CD4-positive, alpha-beta memory T cell (primary cell): ENCODE measurements around the gene TUBGCP3. TPM values are rescaled to one million over a fixed set of nuclear protein-coding genes. Genes with fewer than 3 reads are reported as not detected.

ENCODE experiments used
- CTCF ChIA-PET: fragments of 350-600 bp; sonication (Branson Sonifier 250); formaldehyde crosslinking; loops from one replicate; lab custom pipeline; 2021; ENCODE audit warnings: inconsistent platforms; ENCODE audit not compliant: partially characterized antibody; lab: Charles Lee
- POLR2A ChIA-PET: fragments of 350-600 bp; sonication (Branson Sonifier 250); formaldehyde crosslinking; loops from one replicate; lab custom pipeline; 2021; ENCODE audit not compliant: partially characterized antibody; lab: Charles Lee
- DNase-seq, 5 donors: peaks; one replicate each; pipeline versions ENCODE4 v3.0.0 to v3.0.0-alpha.2; 2020 to 2022; ENCODE audit warnings: mixed read lengths in 1 of 5
- H3K27ac ChIP-seq: one replicate; pipeline ENCODE4 v1.7.0; 2013; ENCODE audit warnings: low read depth, low read length
- H3K27me3 ChIP-seq: 2 replicates; pipeline ENCODE4 v1.7.0; 2013; ENCODE audit warnings: mild to moderate bottlenecking, low read length, moderate library complexity; ENCODE audit not compliant: insufficient read depth
- H3K36me3 ChIP-seq: 2 replicates; pipeline ENCODE4 v1.7.0; 2013; ENCODE audit warnings: mild to moderate bottlenecking, low read length, moderate library complexity; ENCODE audit not compliant: insufficient read depth
- H3K4me1 ChIP-seq: 2 replicates; pipeline ENCODE4 v1.7.0; 2013; ENCODE audit warnings: mild to moderate bottlenecking, low read length, moderate library complexity; ENCODE audit not compliant: insufficient read depth
- H3K4me3 ChIP-seq, 2 donors: one replicate each; pipeline ENCODE4 v1.7.0; 2013; ENCODE audit warnings: low read length in 2 of 2, mild to moderate bottlenecking in 1 of 2
- H3K9me3 ChIP-seq, 2 donors: one replicate each; pipeline ENCODE4 v1.7.0; 2013; ENCODE audit warnings: low read length in 2 of 2, control low read depth in 1 of 2; ENCODE audit not compliant: control insufficient read depth in 1 of 2
- H3K27ac Mint-ChIP-seq, 7 donors: one replicate each; pipeline ENCODE4 v1.8.0; 2020 to 2021; ENCODE audit warnings: mixed read lengths in 7 of 7, mild to moderate bottlenecking in 6 of 7, inconsistent platforms in 3 of 7, moderate library complexity in 3 of 7
- H3K27me3 Mint-ChIP-seq, 2 donors: one replicate each; pipeline ENCODE4 v1.8.0; 2020 to 2021; ENCODE audit warnings: mixed read lengths in 2 of 2
- H3K36me3 Mint-ChIP-seq, 2 donors: one replicate each; pipeline ENCODE4 v1.8.0; 2020 to 2021; ENCODE audit warnings: mixed read lengths in 2 of 2, inconsistent platforms in 1 of 2, mild to moderate bottlenecking in 1 of 2
- H3K4me1 Mint-ChIP-seq, 4 donors: one replicate each; pipeline ENCODE4 v1.8.0; 2020 to 2021; ENCODE audit warnings: mixed read lengths in 4 of 4, mild to moderate bottlenecking in 1 of 4
- H3K4me3 Mint-ChIP-seq, 8 donors: one replicate each; pipeline ENCODE4 v1.8.0; 2020 to 2021; ENCODE audit warnings: mixed read lengths in 8 of 8, mild to moderate bottlenecking in 7 of 8, moderate library complexity in 6 of 8, inconsistent platforms in 3 of 8
- H3K9me3 Mint-ChIP-seq, 8 donors: one replicate each; pipeline ENCODE4 v1.8.0; 2020 to 2021; ENCODE audit warnings: mixed read lengths in 8 of 8, mild to moderate bottlenecking in 5 of 8, inconsistent platforms in 3 of 8, moderate library complexity in 1 of 8
- intact Hi-C: fragments of 100-400 bp; cut with micrococcal nuclease; formaldehyde crosslinking; loops from one replicate; pipeline ENCODE4 v1.15.1; 2023
- polyA plus RNA-seq, 2 donors: library from polyadenylated mRNA; unstranded; fragments of 300-500 nt; fragmentation: Illumina TruSeq; gene quantifications; one replicate each; pipeline ENCODE4 v1.2.3, GENCODE V29; 2021
- total RNA-seq, 2 experiments: library from RNA; stranded (reverse); gene quantifications; one replicate each; pipeline ENCODE4 v1.2.3, GENCODE V29; 2021

The TUBGCP3 gene
- total and polyA plus RNA-seq, 4 experiments from 2014 or later, result 13.1 to 43.7 (median 29.1) TPM

- intact Hi-C loops, result no loop called here
- no peaks in the 10 kb centered on the region for H3K4me1 ChIP-seq
- ChIA-PET POLR2A (no interaction called here), CTCF (no interaction called here)
- no peaks in the 10 kb centered on the region for H3K27me3 ChIP-seq
- peaks cover 2 to 21% of the 10 kb centered on the region in 2 donors for H3K27me3 Mint-ChIP-seq
- no peak overlapping the region for H3K4me3 Mint-ChIP-seq
- H3K4me1 Mint-ChIP-seq, result no peaks in the 10 kb centered on the region
- no peaks in the 10 kb centered on the region for H3K36me3 Mint-ChIP-seq
- H3K27ac Mint-ChIP-seq, result no peak overlapping the region
- H3K36me3 ChIP-seq, result no peaks in the 10 kb centered on the region
- no peak overlapping the region for H3K4me3 ChIP-seq
- H3K9me3 ChIP-seq, result no peaks in the 10 kb centered on the region
- H3K27ac ChIP-seq, result no peak overlapping the region
- H3K9me3 Mint-ChIP-seq, result no peaks in the 10 kb centered on the region
- no peak for DNase-seq
Measured at GRCh38 chr13:112624040-112624439, 36.1 kb upstream of the TUBGCP3 start.

- peak overlapping the region in 1 of 7 donors; percentile 63 for H3K27ac Mint-ChIP-seq
- H3K4me3 ChIP-seq, result no peak overlapping the region
- H3K36me3 ChIP-seq, result no peaks in the 10 kb centered on the region
- no peak for DNase-seq
- ChIA-PET CTCF (no interaction called here), POLR2A (no interaction called here)
- no peaks in the 10 kb centered on the region for H3K27me3 ChIP-seq
- intact Hi-C loops, result no loop called here
- H3K27ac ChIP-seq, result no peak overlapping the region
- peaks cover 2 to 20% of the 10 kb centered on the region in 2 donors for H3K27me3 Mint-ChIP-seq
- H3K4me1 ChIP-seq, result no peaks in the 10 kb centered on the region
- no peak overlapping the region for H3K4me3 Mint-ChIP-seq
- no peaks in the 10 kb centered on the region for H3K36me3 Mint-ChIP-seq
- H3K9me3 ChIP-seq, result no peaks in the 10 kb centered on the region
- no peaks in the 10 kb centered on the region for H3K9me3 Mint-ChIP-seq
- no peaks in the 10 kb centered on the region for H3K4me1 Mint-ChIP-seq
Measured at GRCh38 chr13:112623051-112623711, 35.2 kb upstream of the TUBGCP3 start.

GRCh38 chr13:112622375-112622774, 34.4 kb upstream of the TUBGCP3 start:
- Histone ChIP-seq H3K36me3 (no peaks in the 10 kb centered on the region), H3K27ac (no peak overlapping the region), H3K4me3 (no peak overlapping the region), H3K9me3 (no peaks in the 10 kb centered on the region), H3K27me3 (no peaks in the 10 kb centered on the region), H3K4me1 (no peaks in the 10 kb centered on the region)
- no peak overlapping the region for H3K4me3 Mint-ChIP-seq
- DNase-seq, result no peak
- ChIA-PET POLR2A (no interaction called here), CTCF (interaction anchor here (1.3 kb wide), 1 partner anchor 12 kb away, joined by 3 read pairs; no protein-coding TSS in a partner anchor)
- no peaks in the 10 kb centered on the region for H3K9me3 Mint-ChIP-seq
- H3K36me3 Mint-ChIP-seq, result no peaks in the 10 kb centered on the region
- peaks cover 2 to 19% of the 10 kb centered on the region in 2 donors for H3K27me3 Mint-ChIP-seq
- intact Hi-C loops, result no loop called here
- no peaks in the 10 kb centered on the region for H3K4me1 Mint-ChIP-seq
- no peak overlapping the region for H3K27ac Mint-ChIP-seq

- Histone ChIP-seq H3K27ac (no peak overlapping the region), H3K9me3 (no peaks in the 10 kb centered on the region), H3K4me3 (no peak overlapping the region), H3K4me1 (no peaks in the 10 kb centered on the region), H3K27me3 (no peaks in the 10 kb centered on the region), H3K36me3 (no peaks in the 10 kb centered on the region)
- ChIA-PET POLR2A (no interaction called here), CTCF (no interaction called here)
- Mint-ChIP-seq H3K27me3 (peaks cover 5 to 18% of the 10 kb centered on the region in 2 donors), H3K36me3 (no peaks in the 10 kb centered on the region), H3K27ac (no peak overlapping the region), H3K9me3 (no peaks in the 10 kb centered on the region), H3K4me3 (peak overlapping the region in 2 of 8 donors; percentile 64 to 71), H3K4me1 (no peaks in the 10 kb centered on the region)
- intact Hi-C loops, result no loop called here
- no peak for DNase-seq
Measured at GRCh38 chr13:112619730-112620631, 32.0 kb upstream of the TUBGCP3 start.

- no peaks in the 10 kb centered on the region for H3K36me3 Mint-ChIP-seq
- no peaks in the 10 kb centered on the region for H3K9me3 ChIP-seq
- peaks cover 13 to 22% of the 10 kb centered on the region in 2 donors for H3K27me3 Mint-ChIP-seq
- no peak overlapping the region for H3K4me3 Mint-ChIP-seq
- ChIA-PET POLR2A (no interaction called here), CTCF (no interaction called here)
- no peak overlapping the region for H3K4me3 ChIP-seq
- H3K9me3 Mint-ChIP-seq, result no peaks in the 10 kb centered on the region
- H3K27ac Mint-ChIP-seq, result no peak overlapping the region
- no peak for DNase-seq
- intact Hi-C loops, result no loop called here
- no peaks in the 10 kb centered on the region for H3K4me1 ChIP-seq
- H3K36me3 ChIP-seq, result no peaks in the 10 kb centered on the region
- H3K27me3 ChIP-seq, result no peaks in the 10 kb centered on the region
- H3K27ac ChIP-seq, result no peak overlapping the region
- H3K4me1 Mint-ChIP-seq, result no peaks in the 10 kb centered on the region
Measured at GRCh38 chr13:112618501-112618900, 30.5 kb upstream of the TUBGCP3 start.

- H3K36me3 Mint-ChIP-seq, result no peaks in the 10 kb centered on the region
- Histone ChIP-seq H3K27me3 (no peaks in the 10 kb centered on the region), H3K36me3 (no peaks in the 10 kb centered on the region), H3K9me3 (no peaks in the 10 kb centered on the region), H3K27ac (no peak overlapping the region), H3K4me1 (no peaks in the 10 kb centered on the region), H3K4me3 (no peak overlapping the region)
- ChIA-PET POLR2A (no interaction called here), CTCF (no interaction called here)
- H3K27ac Mint-ChIP-seq, result no peak overlapping the region
- H3K4me1 Mint-ChIP-seq, result no peaks in the 10 kb centered on the region
- intact Hi-C loops, result no loop called here
- no peak for DNase-seq
- no peak overlapping the region for H3K4me3 Mint-ChIP-seq
- H3K9me3 Mint-ChIP-seq, result no peaks in the 10 kb centered on the region
- peaks cover 13 to 18% of the 10 kb centered on the region in 2 donors for H3K27me3 Mint-ChIP-seq
Measured at GRCh38 chr13:112617754-112618375, 29.9 kb upstream of the TUBGCP3 start.
